Measurements from ENCODE around the gene SCFD2.
"Not testable (repeated sequence)": the region's sequence is repeated elsewhere in the genome, so short reads cannot be mapped to it uniquely, and the experiment has no call there.

The SCFD2 gene

GRCh38 chr4:53186714-53187358 is 179.0 kb downstream of the SCFD2 start:
- DNase-seq (ENCODE audit: low spot score) = no peak

- no peak for DNase-seq (ENCODE audit: low spot score)
These were observed 179.8 kb downstream of the SCFD2 start for GRCh38 chr4:53185869-53186585.

- DNase-seq (ENCODE audit: low spot score) = no peak
These were observed 182.1 kb downstream of the SCFD2 start for GRCh38 chr4:53183754-53184153.

GRCh38 chr4:53177751-53178150 is 188.1 kb downstream of the SCFD2 start:
- DNase-seq (ENCODE audit: low spot score) = not testable (repeated sequence)

GRCh38 chr4:53175640-53176039 is 190.2 kb downstream of the SCFD2 start:
- DNase-seq (ENCODE audit: low spot score) = no peak

GRCh38 chr4:53174823-53175222 is 191.0 kb downstream of the SCFD2 start:
- DNase-seq (ENCODE audit: low spot score) = no peak

GRCh38 chr4:53173576-53173975 is 192.3 kb downstream of the SCFD2 start:
- DNase-seq (ENCODE audit: low spot score) = no peak

GRCh38 chr4:53171797-53172196 is 194.1 kb downstream of the SCFD2 start:
- DNase-seq (ENCODE audit: low spot score) = no peak

- no peak for DNase-seq (ENCODE audit: low spot score)
These were observed 195.9 kb downstream of the SCFD2 start for GRCh38 chr4:53169695-53170617.

- DNase-seq (ENCODE audit: low spot score) = no peak
These were observed 197.6 kb downstream of the SCFD2 start for GRCh38 chr4:53168228-53168627.

- no peak for DNase-seq (ENCODE audit: low spot score)
These were observed 202.9 kb downstream of the SCFD2 start for GRCh38 chr4:53162969-53163368.

- DNase-seq (ENCODE audit: low spot score) = no peak
These were observed 204.0 kb downstream of the SCFD2 start for GRCh38 chr4:53161787-53162433.

- DNase-seq (ENCODE audit: low spot score) = no peak
These were observed 204.6 kb downstream of the SCFD2 start for GRCh38 chr4:53161051-53161786.

- no peak for DNase-seq (ENCODE audit: low spot score)
These were observed 209.0 kb downstream of the SCFD2 start for GRCh38 chr4:53156896-53157295.

GRCh38 chr4:53152467-53152866 is 213.4 kb downstream of the SCFD2 start:
- DNase-seq (ENCODE audit: low spot score) = no peak

- no peak for DNase-seq (ENCODE audit: low spot score)
These were observed 214.4 kb downstream of the SCFD2 start for GRCh38 chr4:53151489-53151788.

- no peak for DNase-seq (ENCODE audit: low spot score)
These were observed 215.0 kb downstream of the SCFD2 start for GRCh38 chr4:53150631-53151488.

- no peak for DNase-seq (ENCODE audit: low spot score)
These were observed 218.2 kb downstream of the SCFD2 start for GRCh38 chr4:53147711-53148110.

- DNase-seq (ENCODE audit: low spot score) = no peak
These were observed 218.7 kb downstream of the SCFD2 start for GRCh38 chr4:53147197-53147596.

GRCh38 chr4:53141308-53141707 is 224.6 kb downstream of the SCFD2 start:
- no peak for DNase-seq (ENCODE audit: low spot score)

GRCh38 chr4:53139256-53139655 is 226.6 kb downstream of the SCFD2 start:
- DNase-seq (ENCODE audit: low spot score) = not testable (repeated sequence)
